Right hindlimb (tissue), 1 donor: ENCODE results near the gene PRKN.
A peak's percentile ranks its signal among the peaks of the same experiment; 100 is the strongest.

Source experiments
- DNase-seq: peaks from one replicate; pipeline ENCODE4 v3.0.0-alpha.2; 2018

The PRKN gene

GRCh38 chr6:162369091-162369490 lies 358.5 kb downstream of the PRKN start:
- DNase-seq: no peak

GRCh38 chr6:162364488-162364887 lies 363.1 kb downstream of the PRKN start:
- no peak for DNase-seq

DNA sequence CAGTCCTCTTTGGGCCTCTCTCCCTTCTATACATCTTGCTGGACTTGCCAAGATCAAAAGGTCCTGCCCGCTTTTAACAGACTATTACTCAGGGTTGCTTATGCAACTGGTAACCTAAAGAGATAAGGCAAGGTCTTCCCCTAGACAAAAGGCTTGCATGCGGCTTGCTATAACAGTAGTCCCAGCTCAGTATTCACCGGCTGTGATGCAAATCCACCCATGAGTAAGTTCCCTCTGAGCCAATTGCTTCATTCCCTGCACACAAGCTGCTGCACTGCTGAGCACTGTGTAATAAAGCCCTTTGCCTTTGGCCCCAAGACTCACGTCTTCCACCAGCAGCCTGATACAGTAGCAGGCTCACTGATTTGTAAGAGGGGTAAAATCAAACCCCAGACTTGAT lies 363.8 kb downstream of the PRKN start:
- no peak for DNase-seq

DNA sequence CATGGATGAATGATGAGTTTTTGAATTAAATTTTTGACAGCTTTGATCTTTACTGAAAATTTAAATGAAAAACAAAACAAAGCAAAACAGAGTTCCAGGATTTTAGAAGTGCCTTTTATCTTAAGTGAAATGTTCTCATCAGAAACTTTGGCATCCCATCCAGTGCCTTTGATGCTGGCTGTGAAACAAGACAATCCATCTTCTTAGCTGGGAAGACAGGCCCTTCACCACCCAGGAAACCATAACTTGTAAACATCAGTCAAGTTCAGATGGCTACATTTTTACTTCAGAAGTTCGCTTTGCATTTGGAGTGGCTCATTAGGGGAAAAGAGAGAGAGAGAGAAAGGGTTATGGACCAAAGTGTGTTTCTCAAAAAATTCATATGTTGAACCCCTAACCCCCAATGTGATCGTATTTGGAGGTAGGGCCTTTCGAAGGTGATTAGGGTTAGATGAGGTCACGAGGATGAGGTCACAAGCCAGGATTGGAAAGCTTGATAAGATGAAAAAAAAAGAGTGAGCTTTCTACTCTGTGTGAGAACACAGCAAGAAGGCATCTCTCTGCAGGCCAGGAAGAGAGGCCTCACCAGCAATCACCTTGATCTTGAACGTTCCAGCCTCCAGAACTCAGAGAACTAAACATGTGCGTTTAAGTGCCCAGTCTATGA lies 366.5 kb downstream of the PRKN start:
- DNase-seq: no peak

DNA sequence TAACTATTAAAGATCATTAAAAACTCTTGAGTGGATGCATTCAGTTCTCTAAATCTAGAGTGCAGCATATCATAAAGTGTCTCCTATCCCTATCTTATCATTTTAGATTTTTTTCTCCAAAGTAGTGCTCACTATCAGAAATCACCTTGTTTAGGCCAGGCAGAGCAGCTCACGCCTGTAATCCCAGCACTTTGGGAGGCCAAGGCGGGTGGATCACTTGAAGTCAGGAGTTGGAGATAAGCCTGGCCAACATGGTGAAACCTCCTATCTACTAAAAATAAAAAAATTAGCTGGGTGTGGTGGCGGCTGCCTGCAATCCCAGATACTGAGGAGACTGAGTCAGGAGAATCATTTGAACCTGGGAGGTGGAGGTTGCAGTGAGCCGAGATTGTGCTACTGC lies 368.9 kb downstream of the PRKN start:
- no peak for DNase-seq

DNA sequence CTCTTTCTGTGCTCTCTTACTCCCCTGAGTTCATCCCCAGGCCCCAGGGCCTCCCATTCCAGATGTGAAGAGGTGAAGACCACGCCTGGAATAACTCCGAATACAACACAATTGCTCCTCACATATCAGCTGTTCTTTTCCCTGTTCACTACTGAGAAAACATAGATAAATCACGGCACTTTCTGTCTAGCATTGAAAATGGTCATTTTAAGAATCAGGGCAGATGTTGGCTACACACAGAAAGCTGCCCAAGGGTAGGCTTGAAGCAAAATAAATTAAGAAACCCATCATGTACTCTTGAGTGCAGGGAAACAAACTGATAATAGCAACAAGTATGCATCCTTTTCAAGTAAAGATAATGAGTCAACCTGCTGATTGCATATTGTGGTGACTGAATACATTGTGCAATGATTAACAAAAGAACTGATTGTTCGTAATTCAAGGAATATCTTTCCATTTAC lies 382.5 kb downstream of the PRKN start:
- DNase-seq: peak; percentile 22

GRCh38 chr6:162344646-162345010 lies 382.9 kb downstream of the PRKN start:
- DNase-seq: peak; percentile 24

DNA sequence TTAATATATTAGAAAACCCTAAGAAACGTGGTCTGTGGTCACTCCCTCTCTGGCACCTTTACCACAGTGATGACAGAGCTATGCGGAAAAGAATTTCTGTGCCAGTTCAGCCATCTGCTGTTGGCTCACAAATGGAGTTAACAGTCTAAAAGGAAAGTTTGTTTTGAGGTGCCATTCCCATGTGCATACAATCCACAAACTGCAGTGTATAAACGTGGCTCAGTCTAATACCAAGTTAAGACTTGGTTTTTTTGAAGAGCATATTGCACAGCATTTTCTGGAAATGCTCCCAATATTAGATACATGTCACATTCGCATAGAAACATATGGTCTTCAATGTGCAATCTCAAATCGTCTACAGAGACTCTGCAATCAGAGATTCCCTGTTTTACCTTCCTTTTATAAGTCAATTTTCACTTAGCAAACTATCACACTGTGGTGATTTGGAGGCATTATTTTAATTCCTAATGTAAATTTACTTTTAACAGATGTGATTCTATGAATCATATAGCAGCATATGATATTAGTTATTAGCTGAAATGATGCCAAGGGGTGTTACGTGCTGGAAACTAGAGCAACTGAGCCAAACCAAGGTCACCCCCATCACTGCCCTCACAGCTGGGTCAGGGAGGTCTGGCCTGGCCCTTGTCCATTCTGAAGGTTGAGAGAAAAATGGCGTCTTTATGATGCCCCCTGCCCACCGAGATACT lies 383.5 kb downstream of the PRKN start:
- peak; percentile 49 for DNase-seq

DNA sequence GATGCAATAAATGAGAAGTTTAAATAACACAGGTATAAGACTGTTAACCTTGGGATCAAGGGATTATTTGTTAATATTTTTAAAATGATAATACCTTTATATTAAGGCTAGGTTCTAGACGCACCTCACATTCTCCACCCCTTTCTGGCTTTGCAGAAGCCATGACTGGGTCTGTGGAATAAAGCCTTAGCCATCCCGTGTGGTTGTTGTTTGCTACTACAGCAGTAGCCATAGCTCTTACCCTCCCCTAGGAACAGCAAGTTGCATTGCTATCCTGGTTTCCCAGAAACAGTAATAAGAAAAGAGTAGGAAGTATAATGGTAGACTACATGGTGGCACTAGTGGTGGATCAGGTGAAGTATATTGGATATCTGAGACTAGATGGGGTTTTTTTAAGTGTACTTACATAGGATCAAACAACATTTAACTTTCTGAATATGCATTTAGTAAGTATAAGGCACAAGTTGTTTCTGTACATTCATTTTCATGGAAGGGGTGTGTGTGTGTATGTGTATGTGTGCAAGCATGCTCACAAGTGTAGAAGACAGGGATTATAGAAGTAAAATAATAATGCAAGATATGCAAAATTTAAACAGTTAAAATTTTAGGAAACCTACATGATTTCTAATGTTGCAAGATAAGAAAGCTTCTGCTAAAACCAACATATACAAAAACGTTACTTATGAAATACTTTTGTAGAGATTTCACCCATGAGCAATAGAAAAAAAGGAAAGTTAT lies 384.2 kb downstream of the PRKN start:
- no peak for DNase-seq

DNA sequence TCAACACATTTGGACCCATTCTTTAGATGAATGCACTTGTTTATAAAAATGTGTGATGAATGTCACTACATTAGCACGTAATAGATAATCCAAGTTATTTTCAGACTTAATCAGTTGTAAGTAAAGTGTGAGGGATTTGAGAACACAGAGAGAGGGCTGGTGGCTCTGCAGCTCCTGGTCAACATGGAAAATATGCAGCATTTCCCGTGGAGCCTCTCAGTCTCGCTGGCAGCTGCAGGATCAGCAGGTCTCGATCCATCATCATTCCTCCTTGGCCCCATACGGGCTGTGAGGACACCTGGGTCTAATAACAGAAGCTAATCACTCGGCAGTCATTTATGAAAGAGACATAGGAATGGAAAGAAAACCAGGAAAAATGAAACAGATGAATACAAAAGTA lies 390.2 kb downstream of the PRKN start:
- no peak for DNase-seq

DNA sequence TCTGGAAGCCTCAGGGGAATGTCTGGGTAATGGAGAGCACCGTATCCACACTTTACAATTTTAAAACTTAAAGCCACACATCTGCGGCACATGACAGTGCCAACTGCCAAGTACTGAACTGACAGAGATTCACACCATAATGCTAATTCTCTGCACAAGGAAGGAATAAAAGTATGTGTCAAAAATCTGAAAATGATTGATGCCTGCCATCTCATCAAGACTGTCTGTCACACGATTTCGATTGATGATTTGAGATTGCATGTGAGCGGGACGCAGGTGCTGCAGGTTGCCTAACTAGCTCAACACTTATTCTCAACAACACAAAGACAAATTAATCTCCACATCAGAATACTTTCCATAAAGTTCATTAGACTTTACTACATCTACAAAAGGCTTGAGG lies 391.2 kb downstream of the PRKN start:
- DNase-seq: no peak

DNA sequence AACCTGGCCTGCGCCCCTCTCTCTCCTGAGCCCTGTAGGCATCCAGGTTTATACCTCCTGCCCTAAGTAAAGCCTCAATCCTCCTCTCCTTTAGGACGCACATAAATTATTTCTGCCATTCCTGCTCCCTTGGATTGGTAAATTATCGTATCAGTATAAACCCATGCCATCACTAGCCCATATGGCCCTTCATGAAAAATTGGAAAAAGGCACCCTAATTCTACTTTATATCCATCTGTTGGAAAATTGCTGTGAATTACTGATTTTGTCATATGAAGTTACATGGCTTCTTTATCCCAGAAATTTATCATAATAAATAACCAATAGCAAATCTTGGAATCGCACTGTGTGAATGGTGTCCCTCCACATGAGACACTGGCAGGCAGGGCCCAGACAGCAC lies 395.2 kb downstream of the PRKN start:
- DNase-seq: no peak

DNA sequence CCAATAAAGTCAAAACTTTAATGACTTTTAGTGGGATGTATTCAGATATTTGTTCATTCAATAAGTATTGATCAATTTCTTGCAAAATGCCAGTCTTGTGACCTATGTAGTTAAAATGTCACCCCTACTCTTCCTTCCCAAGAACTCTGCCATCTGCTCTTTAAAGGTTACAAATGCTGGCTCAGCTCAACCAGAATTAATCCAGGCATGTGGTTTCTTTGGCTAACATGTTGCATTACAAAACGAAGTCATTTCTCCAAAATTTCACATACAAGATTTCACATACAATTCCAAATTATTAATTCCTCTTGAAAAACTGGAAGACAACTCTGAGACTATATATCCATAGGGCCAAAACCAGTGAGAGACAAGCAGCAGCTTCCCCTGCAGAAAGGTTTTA lies 395.7 kb downstream of the PRKN start:
- DNase-seq: no peak

DNA sequence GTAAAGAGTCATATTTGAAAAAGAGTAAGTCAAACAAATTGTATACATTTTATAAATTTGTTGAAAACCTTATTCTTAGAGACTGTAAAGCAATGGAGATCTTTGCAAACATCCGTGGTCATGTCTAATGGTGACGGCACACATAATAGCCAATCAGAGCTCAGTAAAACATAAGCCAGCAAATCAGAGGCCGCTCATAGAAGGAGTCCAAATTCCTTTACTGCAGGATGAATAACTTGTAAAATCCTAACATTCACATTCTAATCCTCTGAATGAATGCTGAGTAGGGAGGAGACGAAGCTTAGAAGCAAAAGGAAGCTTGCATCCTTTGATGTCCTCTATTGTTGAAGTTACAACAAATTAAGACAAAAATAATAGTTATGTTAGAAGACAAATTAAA lies 401.7 kb downstream of the PRKN start:
- no peak for DNase-seq

DNA sequence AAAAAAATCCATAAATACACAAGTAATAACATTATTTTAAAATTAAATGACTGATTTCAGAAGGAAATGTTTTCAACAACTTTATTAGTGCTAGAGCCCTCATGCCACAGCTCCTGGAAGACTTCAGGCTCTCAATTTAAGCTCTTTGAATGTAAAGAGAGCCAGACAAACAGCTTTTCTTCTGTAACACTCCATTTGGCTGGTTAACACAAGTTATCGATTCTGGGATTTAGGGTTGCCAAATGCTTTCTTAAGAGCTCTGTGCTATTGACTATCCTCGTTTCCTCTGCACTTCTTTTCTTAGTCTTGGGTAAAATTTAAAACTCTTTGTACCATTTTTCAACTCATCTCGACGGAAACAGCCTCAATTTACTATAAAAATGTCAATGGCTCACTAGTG lies 402.5 kb downstream of the PRKN start:
- no peak for DNase-seq

- DNase-seq: no peak
Observed at GRCh38 chr6:162315291-162315690, 412.3 kb downstream of the PRKN start.

DNA sequence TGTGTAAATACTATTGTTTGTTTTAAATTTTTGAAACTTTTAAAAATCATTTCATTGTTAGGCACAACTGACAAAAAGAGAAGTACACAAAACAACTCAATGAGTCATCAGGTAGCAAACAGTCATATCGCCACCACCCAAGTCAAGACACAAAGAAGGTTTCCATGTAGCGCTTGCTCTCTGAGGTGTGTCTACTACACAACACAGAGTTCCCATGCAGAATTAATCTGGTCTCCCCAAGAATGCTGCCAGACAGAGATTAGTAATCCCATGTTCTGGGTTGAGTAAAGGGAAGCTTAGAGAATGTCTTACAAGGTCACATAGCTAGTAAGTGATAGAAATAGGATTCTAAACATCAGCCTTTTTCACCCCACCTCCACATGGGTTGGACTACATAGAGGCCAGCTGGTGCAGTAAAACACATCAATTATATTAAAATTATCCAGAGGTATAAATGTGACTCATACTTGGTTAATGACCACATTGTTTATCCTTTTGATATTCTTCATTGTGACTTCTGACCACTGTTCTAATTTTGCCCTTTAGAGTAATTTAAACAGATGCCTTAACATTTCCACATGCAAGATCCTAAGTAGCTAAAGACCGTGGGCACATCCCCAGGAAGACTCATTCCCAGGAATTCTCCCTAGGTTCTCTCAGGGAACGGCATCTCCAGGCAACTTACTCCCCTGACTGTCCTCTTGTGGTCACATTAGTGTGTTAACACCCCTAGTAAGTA lies 413.5 kb downstream of the PRKN start:
- no peak for DNase-seq

- no peak for DNase-seq
Observed at GRCh38 chr6:162307865-162308264, 419.7 kb downstream of the PRKN start.

- no peak for DNase-seq
Observed at GRCh38 chr6:162306616-162307015, 420.9 kb downstream of the PRKN start.

- DNase-seq: no peak
Observed at GRCh38 chr6:162301128-162301527, 426.4 kb downstream of the PRKN start.

DNA sequence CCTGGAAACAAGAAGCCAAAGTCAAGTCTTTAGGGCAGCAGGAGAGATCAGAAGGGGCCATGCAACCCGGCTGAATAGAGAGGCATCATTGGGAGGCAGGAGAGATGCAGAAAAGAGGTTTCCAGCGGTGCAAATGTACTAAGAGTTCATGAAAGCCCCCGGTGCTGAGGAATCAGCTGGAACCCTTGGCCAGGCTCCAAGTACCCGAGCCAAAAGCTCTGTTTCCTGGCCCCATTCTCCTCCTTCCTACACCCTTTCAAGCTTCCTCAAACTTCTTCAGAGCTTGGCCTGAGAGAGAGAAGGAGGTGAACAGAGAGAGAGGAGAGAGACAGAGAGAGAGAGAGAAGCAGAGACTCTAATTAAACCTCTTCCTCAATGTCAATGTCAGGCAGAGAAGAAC lies 433.5 kb downstream of the PRKN start:
- peak; percentile 73 for DNase-seq

DNA sequence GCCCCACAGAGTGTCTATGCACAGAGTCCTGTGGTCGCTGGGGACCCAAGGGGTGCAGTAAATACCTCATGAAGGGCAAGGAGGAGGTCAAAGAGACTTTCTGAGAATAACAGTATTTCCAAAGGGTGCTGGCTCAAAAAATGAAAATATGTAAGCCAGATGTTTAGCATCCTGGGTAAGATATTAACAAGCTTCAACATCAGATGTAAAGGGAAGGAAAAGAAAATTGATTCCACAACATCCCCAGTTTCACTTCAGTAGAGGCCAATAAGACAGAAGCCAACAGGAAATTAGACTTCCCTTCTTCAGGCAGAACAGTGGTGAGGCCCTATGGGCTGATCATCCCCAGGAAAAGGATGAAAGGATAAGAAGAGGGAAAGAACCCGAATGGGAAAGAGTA lies 434.7 kb downstream of the PRKN start:
- no peak for DNase-seq

DNA sequence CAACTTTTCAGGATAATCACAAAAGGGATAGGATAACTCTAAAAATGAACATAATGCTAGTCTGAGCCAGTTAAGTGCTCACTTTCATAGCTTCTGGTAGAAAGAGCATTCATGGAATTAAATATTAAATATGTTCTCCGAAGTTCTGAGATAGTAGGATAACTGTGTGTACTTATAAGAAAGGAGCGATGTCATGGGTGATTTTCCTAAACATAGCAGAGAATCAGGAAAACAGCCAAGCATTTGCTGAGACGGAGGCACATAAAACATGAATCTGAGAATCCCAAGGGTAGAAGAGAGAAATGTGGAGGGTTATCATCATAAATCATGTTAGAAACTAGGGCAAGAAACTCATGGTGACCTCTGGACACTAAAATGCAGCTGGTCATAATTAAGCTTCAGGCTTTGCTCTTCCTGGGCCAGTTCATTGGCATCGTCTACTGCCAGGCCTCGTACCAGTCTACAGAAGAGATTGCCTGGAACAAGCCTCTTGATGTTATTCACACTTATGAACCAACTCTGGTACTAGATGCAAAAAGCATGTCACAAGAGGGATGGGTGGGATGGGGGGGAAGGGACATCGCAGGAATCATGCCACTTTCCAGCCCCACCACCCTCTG lies 436.6 kb downstream of the PRKN start:
- peak; percentile 51 for DNase-seq
